Activated naive CD4-positive, alpha-beta T cell treated with anti-CD3 and anti-CD28 coated beads, Interleukin-2, amount 50 U/mL, for 24 hours (primary cell): ENCODE results near the gene BATF.
A peak's percentile ranks its signal among the peaks of the same experiment; 100 is the strongest.

Experiments
- H3K27ac Mint-ChIP-seq: one replicate; pipeline ENCODE4 v1.8.0; 2021; ENCODE audit warnings: mild to moderate bottlenecking, mixed read lengths
- H3K27me3 Mint-ChIP-seq: one replicate; pipeline ENCODE4 v1.8.0; 2021; ENCODE audit warnings: mixed read lengths
- H3K36me3 Mint-ChIP-seq: one replicate; pipeline ENCODE4 v1.8.0; 2021; ENCODE audit warnings: mixed read lengths
- H3K4me1 Mint-ChIP-seq: one replicate; pipeline ENCODE4 v1.8.0; 2021; ENCODE audit warnings: mixed read lengths
- H3K4me3 Mint-ChIP-seq: one replicate; pipeline ENCODE4 v1.8.0; 2021; ENCODE audit warnings: mild to moderate bottlenecking, mixed read lengths
- H3K9me3 Mint-ChIP-seq: one replicate; pipeline ENCODE4 v1.8.0; 2021; ENCODE audit warnings: mixed read lengths

The BATF gene

DNA sequence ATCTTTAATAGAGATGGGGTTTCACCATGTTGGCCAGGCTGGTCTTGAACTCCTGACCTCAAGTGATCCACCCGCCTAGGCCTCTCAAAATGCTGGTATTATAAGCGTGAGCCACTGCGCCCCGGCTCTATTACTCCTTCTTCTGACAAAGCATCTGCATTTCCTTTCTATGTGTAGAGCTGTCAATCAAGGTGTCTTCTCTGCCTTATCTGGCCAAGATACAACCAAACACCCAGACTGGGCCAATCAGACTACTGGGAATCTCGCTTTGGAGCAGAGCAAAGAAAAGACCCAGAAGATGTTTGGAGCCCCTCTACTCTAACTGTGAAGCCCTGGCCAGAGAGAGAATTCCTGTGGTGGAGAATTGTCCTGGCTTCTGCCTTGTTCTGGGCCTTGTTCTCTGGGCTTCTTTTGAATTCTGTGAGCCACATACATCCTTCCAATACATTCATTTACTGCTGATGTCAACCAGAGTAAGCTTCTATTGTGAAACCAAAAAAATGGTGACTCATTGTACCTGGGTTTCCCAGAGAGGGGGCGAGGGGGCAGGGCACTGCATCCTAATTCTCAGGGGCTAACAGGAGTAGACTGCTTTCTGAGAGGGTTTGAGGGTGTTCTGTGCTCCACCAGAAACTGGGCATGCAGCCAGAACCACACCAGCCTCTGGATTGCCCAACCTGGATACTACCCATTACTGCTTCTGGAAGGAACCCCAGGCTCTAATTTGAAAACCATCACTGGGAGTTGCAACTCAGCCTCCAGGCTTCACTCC, 37.4 kb downstream of the BATF start:
- Mint-ChIP-seq H3K4me3 (peak overlapping the region; percentile 57), H3K27ac (peak overlapping the region; percentile 98), H3K36me3 (peaks cover 2% of the 10 kb centered on the region), H3K9me3 (no peaks in the 10 kb centered on the region), H3K4me1 (peaks cover 49% of the 10 kb centered on the region), H3K27me3 (no peaks in the 10 kb centered on the region)

GRCh38 chr14:75561013-75561432, 38.8 kb downstream of the BATF start:
- H3K27me3 Mint-ChIP-seq, result no peaks in the 10 kb centered on the region
- peaks cover 61% of the 10 kb centered on the region for H3K4me1 Mint-ChIP-seq
- no peaks in the 10 kb centered on the region for H3K9me3 Mint-ChIP-seq
- H3K4me3 Mint-ChIP-seq, result peak overlapping the region; percentile 57
- H3K36me3 Mint-ChIP-seq, result no peaks in the 10 kb centered on the region
- peak overlapping the region; percentile 96 for H3K27ac Mint-ChIP-seq

DNA sequence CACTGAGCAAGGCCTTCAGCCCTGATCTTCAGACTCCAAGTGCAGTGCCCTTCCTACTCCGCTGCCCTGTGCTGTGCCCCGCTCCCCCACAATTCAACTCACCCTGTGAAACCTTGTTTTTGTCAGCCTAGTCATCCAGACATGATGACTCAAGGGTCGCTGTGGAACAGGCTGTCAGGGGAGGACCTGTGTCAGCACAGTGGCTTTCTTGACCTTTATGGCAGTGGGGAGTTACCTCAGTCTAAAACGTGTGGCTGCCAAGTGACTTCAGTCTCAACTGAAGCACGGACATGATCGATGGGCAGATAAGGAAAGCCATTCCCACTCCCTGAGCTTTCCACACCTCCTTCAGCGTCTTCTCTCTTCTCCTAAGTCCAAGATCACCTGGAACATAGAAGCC, 39.8 kb downstream of the BATF start:
- Mint-ChIP-seq H3K27me3 (no peaks in the 10 kb centered on the region), H3K4me3 (peak overlapping the region; percentile 57), H3K27ac (peak overlapping the region; percentile 96), H3K36me3 (peaks cover 4% of the 10 kb centered on the region), H3K9me3 (no peaks in the 10 kb centered on the region), H3K4me1 (peaks cover 66% of the 10 kb centered on the region)

GRCh38 chr14:75562489-75562888, 40.2 kb downstream of the BATF start:
- Mint-ChIP-seq H3K9me3 (no peaks in the 10 kb centered on the region), H3K4me1 (peaks cover 70% of the 10 kb centered on the region), H3K36me3 (peaks cover 4% of the 10 kb centered on the region), H3K27ac (peak overlapping the region; percentile 96), H3K27me3 (no peaks in the 10 kb centered on the region), H3K4me3 (peak overlapping the region; percentile 57)

GRCh38 chr14:75563931-75564330, 41.7 kb downstream of the BATF start:
- Mint-ChIP-seq H3K4me3 (no peak overlapping the region), H3K36me3 (peaks cover 4% of the 10 kb centered on the region), H3K9me3 (no peaks in the 10 kb centered on the region), H3K4me1 (peaks cover 82% of the 10 kb centered on the region), H3K27me3 (no peaks in the 10 kb centered on the region), H3K27ac (no peak overlapping the region)

- Mint-ChIP-seq H3K27ac (peak overlapping the region; percentile 100), H3K27me3 (no peaks in the 10 kb centered on the region), H3K9me3 (no peaks in the 10 kb centered on the region), H3K4me3 (no peak overlapping the region), H3K36me3 (peaks cover 4% of the 10 kb centered on the region), H3K4me1 (peaks cover 80% of the 10 kb centered on the region)
Observed at GRCh38 chr14:75565056-75565455, 42.8 kb downstream of the BATF start.

GRCh38 chr14:75566321-75566720, 44.1 kb downstream of the BATF start:
- Mint-ChIP-seq H3K36me3 (peaks cover 8% of the 10 kb centered on the region), H3K4me1 (peaks cover 79% of the 10 kb centered on the region)

GRCh38 chr14:75566752-75567151, 44.5 kb downstream of the BATF start:
- Mint-ChIP-seq H3K27me3 (no peaks in the 10 kb centered on the region), H3K4me3 (peak overlapping the region; percentile 80), H3K27ac (peak overlapping the region; percentile 100), H3K36me3 (peaks cover 8% of the 10 kb centered on the region), H3K4me1 (peaks cover 79% of the 10 kb centered on the region), H3K9me3 (no peaks in the 10 kb centered on the region)

More at GRCh38 chr14:75566321-75566720, 44.1 kb downstream of the BATF start:
- peak overlapping the region; percentile 100 for H3K27ac Mint-ChIP-seq
- H3K9me3 Mint-ChIP-seq, result no peaks in the 10 kb centered on the region
- peak overlapping the region; percentile 80 for H3K4me3 Mint-ChIP-seq
- H3K27me3 Mint-ChIP-seq, result no peaks in the 10 kb centered on the region

GRCh38 chr14:75568140-75568539, 45.9 kb downstream of the BATF start:
- Mint-ChIP-seq H3K27me3 (no peaks in the 10 kb centered on the region), H3K9me3 (no peaks in the 10 kb centered on the region), H3K36me3 (peaks cover 11% of the 10 kb centered on the region), H3K4me3 (peak overlapping the region; percentile 70), H3K27ac (peak overlapping the region; percentile 94), H3K4me1 (peaks cover 75% of the 10 kb centered on the region)

DNA sequence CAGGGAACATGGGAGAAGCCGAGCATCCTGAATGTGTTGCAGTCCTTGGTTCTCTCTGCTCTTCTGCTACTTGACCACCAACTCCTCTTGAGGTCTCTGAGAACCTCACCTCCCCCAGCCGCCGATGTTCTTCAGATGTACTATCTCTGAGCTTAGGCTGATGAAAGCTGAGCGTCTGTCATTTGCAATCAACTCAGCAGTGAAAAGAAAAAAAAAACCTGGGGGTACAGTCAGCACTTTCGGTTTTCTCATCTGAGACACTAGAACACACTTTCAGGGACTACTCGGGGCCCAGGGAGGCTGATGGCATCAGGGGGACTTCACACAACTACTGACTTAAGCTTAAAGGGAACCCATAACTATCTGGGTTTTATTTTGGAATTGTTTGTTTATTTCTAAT, 46.5 kb downstream of the BATF start:
- H3K9me3 Mint-ChIP-seq, result no peaks in the 10 kb centered on the region
- H3K27me3 Mint-ChIP-seq, result no peaks in the 10 kb centered on the region
- H3K27ac Mint-ChIP-seq, result peak overlapping the region; percentile 92
- H3K4me3 Mint-ChIP-seq, result peak overlapping the region; percentile 41
- peaks cover 75% of the 10 kb centered on the region for H3K4me1 Mint-ChIP-seq
- H3K36me3 Mint-ChIP-seq, result peaks cover 11% of the 10 kb centered on the region

- peak overlapping the region; percentile 69 for H3K27ac Mint-ChIP-seq
- H3K27me3 Mint-ChIP-seq, result no peaks in the 10 kb centered on the region
- H3K36me3 Mint-ChIP-seq, result peaks cover 11% of the 10 kb centered on the region
- H3K9me3 Mint-ChIP-seq, result no peaks in the 10 kb centered on the region
- H3K4me3 Mint-ChIP-seq, result peak overlapping the region; percentile 7
- peaks cover 58% of the 10 kb centered on the region for H3K4me1 Mint-ChIP-seq
Observed at GRCh38 chr14:75570797-75571196, 48.5 kb downstream of the BATF start.

GRCh38 chr14:75572104-75572503, 49.8 kb downstream of the BATF start:
- no peaks in the 10 kb centered on the region for H3K27me3 Mint-ChIP-seq
- H3K36me3 Mint-ChIP-seq, result peaks cover 7% of the 10 kb centered on the region
- H3K27ac Mint-ChIP-seq, result peak overlapping the region; percentile 82
- H3K9me3 Mint-ChIP-seq, result no peaks in the 10 kb centered on the region
- H3K4me3 Mint-ChIP-seq, result no peak overlapping the region
- H3K4me1 Mint-ChIP-seq, result peaks cover 48% of the 10 kb centered on the region

DNA sequence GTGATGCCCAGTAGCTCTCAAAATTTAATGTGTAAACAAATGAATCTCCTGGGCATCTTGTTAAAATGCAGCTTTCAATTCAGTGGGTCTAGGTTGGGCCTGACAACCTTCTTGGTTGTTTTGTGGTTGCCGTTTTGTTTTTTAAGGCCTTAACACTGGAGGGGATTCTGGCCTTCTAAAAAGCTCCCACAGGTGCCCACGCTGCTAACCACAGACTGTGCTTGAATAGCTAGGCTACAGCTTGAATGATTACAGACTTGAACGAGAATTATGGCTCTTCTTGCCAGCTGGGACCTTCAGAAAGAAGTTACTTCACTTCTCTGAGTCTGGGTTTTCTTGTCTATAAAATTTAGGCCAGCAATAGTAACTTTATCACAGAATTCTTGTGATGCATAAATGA, 54.8 kb downstream of the BATF start:
- peaks cover 15% of the 10 kb centered on the region for H3K4me1 Mint-ChIP-seq
- H3K9me3 Mint-ChIP-seq, result no peaks in the 10 kb centered on the region
- no peak overlapping the region for H3K4me3 Mint-ChIP-seq
- peaks cover 4% of the 10 kb centered on the region for H3K36me3 Mint-ChIP-seq
- peak overlapping the region; percentile 76 for H3K27ac Mint-ChIP-seq
- no peaks in the 10 kb centered on the region for H3K27me3 Mint-ChIP-seq

- no peaks in the 10 kb centered on the region for H3K9me3 Mint-ChIP-seq
- H3K27me3 Mint-ChIP-seq, result no peaks in the 10 kb centered on the region
- H3K4me1 Mint-ChIP-seq, result peaks cover 13% of the 10 kb centered on the region
- H3K27ac Mint-ChIP-seq, result peak overlapping the region; percentile 76
- H3K36me3 Mint-ChIP-seq, result peaks cover 2% of the 10 kb centered on the region
- no peak overlapping the region for H3K4me3 Mint-ChIP-seq
Observed at GRCh38 chr14:75577729-75578101, 55.4 kb downstream of the BATF start.

DNA sequence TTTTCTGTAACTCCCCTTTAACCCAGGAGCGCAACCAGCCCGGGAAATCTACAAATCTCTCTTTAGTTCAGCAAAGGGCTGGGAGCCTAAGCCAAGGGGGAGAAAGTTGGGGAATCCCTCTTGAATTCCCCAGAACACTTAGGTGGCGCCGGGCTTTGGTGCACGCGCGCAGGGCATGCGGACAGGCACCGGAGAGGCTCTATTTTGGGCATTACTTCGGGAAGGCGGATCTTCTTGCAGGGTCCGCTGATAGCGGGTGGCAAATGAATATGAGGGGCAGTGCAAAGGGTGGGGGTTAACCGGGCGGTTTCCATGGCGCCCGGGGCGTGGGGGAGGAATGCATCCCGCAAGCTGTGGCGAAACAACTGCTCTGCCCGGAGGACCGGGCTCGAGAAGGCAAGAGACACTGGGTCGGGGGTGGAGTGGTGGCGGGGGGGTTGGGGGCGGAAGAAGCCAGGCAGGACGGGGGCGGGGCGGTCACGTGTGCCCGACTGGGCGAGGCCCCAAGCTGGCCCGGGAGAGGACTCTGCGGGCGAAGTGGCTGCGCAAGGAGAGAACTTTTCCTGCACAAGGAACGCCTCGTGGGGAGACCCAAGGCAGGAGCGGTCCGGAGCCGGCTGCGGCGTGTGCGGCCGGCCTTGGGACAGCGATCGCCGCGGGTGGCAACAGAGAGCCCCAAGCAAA, 56.0 kb downstream of the BATF start, which contains the start of gene FLVCR2:
Gene FLVCR2, plus strand, starts transcription at position 519 of the 684 bp plus-strand sequence. CDS start 353 bp downstream, outside the sequence.
- no peak within 1 kb of the TSS for H3K4me3 Mint-ChIP-seq
- H3K4me1 Mint-ChIP-seq, result peaks cover 13% of the 10 kb centered on the region
- no peaks in the 10 kb centered on the region for H3K27me3 Mint-ChIP-seq
- H3K36me3 Mint-ChIP-seq, result peaks cover 2% of the 10 kb centered on the region
- peak within 1 kb of the TSS; percentile 76 for H3K27ac Mint-ChIP-seq
- H3K9me3 Mint-ChIP-seq, result no peaks in the 10 kb centered on the region

GRCh38 chr14:75578786-75579337, 56.6 kb downstream of the BATF start:
- no peaks in the 10 kb centered on the region for H3K9me3 Mint-ChIP-seq
- no peaks in the 10 kb centered on the region for H3K27me3 Mint-ChIP-seq
- H3K4me3 Mint-ChIP-seq, result no peak overlapping the region

More at GRCh38 chr14:75578786-75579337, 56.6 kb downstream of the BATF start:
- no peak overlapping the region for H3K27ac Mint-ChIP-seq
- H3K36me3 Mint-ChIP-seq, result peaks cover 2% of the 10 kb centered on the region
- H3K4me1 Mint-ChIP-seq, result peaks cover 13% of the 10 kb centered on the region
